GM10847 (cell line): ENCODE results near the gene ZNF134.

Experiments used
- POLR2A ChIP-seq: IDR thresholded peaks from 2 replicates; pipeline ENCODE4 v1.6.1; 2011; ENCODE audit not compliant: insufficient read length; ENCODE audit errors: extremely low read depth

The ZNF134 gene

GRCh38 chr19:57613941-57614743, at the start of gene ZNF134:
Gene ZNF134, plus strand, starts transcription at chr19:57614242. Its CDS starts 5,227 bp downstream, at chr19:57619469.
- TF ChIP-seq POLR2A: peak; percentile 25

- no peak for TF ChIP-seq POLR2A
Observed at GRCh38 chr19:57566396-57567265, 47.4 kb upstream of the ZNF134 start.

- TF ChIP-seq POLR2A: no peak
Observed at GRCh38 chr19:57570707-57571106, 43.3 kb upstream of the ZNF134 start.

GRCh38 chr19:57572415-57572947, 41.6 kb upstream of the ZNF134 start:
- TF ChIP-seq POLR2A: no peak

GRCh38 chr19:57576661-57577060, 37.4 kb upstream of the ZNF134 start:
- TF ChIP-seq POLR2A: no peak

- peak; percentile 42 for TF ChIP-seq POLR2A
Observed at GRCh38 chr19:57578487-57579205, 35.4 kb upstream of the ZNF134 start, which contains the start of gene ZNF416. Gene ZNF416, minus strand, starts transcription at chr19:57578911. Its CDS starts 207 bp downstream, at chr19:57578704.

- no peak for TF ChIP-seq POLR2A
Observed at GRCh38 chr19:57583104-57583520, 30.9 kb upstream of the ZNF134 start.

GRCh38 chr19:57583521-57584416, 30.3 kb upstream of the ZNF134 start, which contains the start of gene ZIK1:
Gene ZIK1, plus strand, starts transcription at chr19:57584145. Its CDS starts 212 bp downstream, at chr19:57584357.
- TF ChIP-seq POLR2A: no peak

GRCh38 chr19:57587529-57587928, 26.5 kb upstream of the ZNF134 start:
- no peak for TF ChIP-seq POLR2A

DNA sequence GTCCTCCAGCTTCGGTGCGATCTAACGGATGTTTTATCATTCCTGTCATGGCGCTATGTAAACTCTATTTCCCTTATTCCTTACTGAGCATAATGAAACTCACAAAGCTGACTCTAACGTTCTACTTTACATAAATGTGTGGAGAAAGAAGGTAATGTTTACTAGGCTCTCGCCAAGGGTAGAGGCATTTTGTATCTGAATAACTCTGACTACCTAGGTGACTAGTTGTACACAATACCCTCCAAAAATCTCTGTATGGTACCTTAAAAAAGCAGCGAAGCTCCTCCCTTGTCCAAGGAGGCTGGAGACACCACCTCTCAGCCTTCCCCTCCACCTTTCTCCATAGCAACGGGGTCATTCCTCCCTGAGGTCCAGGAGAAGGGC, 14.7 kb upstream of the ZNF134 start:
- no peak for TF ChIP-seq POLR2A

GRCh38 chr19:57599761-57600383, 14.2 kb upstream of the ZNF134 start, which contains the start of gene ZNF530:
Gene ZNF530, plus strand, starts transcription at chr19:57599885. Its CDS starts 4,461 bp downstream, at chr19:57604346.
- peak; percentile 38 for TF ChIP-seq POLR2A

DNA sequence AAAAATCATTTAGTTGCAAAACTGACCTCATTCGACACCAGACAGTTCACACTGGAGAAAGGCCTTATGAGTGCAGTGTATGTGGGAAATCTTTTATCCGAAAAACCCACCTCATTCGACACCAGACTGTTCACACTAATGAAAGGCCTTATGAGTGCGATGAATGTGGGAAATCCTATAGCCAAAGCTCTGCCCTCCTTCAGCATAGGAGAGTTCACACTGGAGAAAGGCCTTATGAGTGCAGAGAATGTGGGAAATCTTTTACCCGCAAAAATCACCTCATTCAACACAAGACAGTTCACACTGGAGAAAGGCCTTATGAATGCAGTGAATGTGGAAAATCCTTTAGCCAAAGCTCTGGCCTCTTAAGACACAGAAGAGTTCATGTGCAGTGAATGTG, 7.1 kb upstream of the ZNF134 start:
- no peak for TF ChIP-seq POLR2A

DNA sequence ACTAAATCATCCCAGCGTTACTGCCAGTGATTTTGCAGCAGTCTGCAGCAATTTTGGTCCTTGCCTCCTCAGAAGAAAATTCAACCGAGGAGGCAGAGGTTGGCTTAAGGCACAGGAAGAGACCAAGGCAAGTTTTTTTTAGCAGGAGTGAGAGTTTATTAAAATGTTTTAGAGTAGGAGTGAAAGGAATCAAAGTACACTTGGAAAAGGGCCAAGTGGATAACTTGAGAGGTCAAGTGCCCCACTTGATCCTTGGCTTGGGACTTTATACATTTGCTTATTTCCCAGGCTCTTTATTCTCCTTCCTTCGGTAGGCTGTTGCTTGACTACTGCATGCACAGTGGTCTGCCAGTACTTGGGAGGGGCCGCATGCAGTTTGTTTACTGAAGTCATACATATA, 2.9 kb upstream of the ZNF134 start:
- no peak for TF ChIP-seq POLR2A
